Smooth muscle cell (in vitro differentiated cells): ENCODE data around the gene FPR2. TPM values are rescaled to one million over a fixed set of nuclear protein-coding genes. Genes with fewer than 3 reads are reported as not detected.
A peak's percentile ranks its signal among the peaks of the same experiment; 100 is the strongest.

Experiments used
- DNase-seq: peaks from one replicate; lab custom pipeline; 2025; ENCODE audit not compliant: unreplicated experiment; lab: John Stamatoyannopoulos, UW
- H2AFZ ChIP-seq: fragments of 200-600 bp; sonication (generic); 2 replicates; pipeline ENCODE4 v1.6.0; 2016; ENCODE audit warnings: antibody characterized with exemption, low read depth, mild to moderate bottlenecking
- H3F3A ChIP-seq: fragments of 200-600 bp; sonication (generic); 2 replicates; pipeline ENCODE4 v1.6.0; 2017; ENCODE audit warnings: antibody characterized with exemption, low read depth
- H3K27ac ChIP-seq: fragments of 200-600 bp; sonication (generic); 2 replicates; pipeline ENCODE4 v1.5.1; 2016; ENCODE audit warnings: low read depth, mild to moderate bottlenecking
- H3K27me3 ChIP-seq: fragments of 200-600 bp; sonication (generic); 2 replicates; pipeline ENCODE4 v1.6.1; 2016; ENCODE audit warnings: low read depth, mild to moderate bottlenecking
- H3K36me3 ChIP-seq: fragments of 200-600 bp; sonication (generic); 2 replicates; pipeline ENCODE4 v1.5.1; 2016; ENCODE audit warnings: low read depth
- H3K4me1 ChIP-seq: fragments of 200-600 bp; sonication (generic); 2 replicates; pipeline ENCODE4 v1.5.1; 2016; ENCODE audit warnings: low read depth
- H3K4me2 ChIP-seq: fragments of 200-600 bp; sonication (generic); 2 replicates; pipeline ENCODE4 v1.6.0; 2016; ENCODE audit warnings: mild to moderate bottlenecking
- H3K4me3 ChIP-seq: fragments of 200-600 bp; sonication (generic); 2 replicates; pipeline ENCODE4 v1.5.1; 2016; ENCODE audit warnings: mild to moderate bottlenecking
- H3K79me2 ChIP-seq: fragments of 200-600 bp; sonication (generic); 2 replicates; pipeline ENCODE4 v1.6.0; 2016; ENCODE audit warnings: low read depth, mild to moderate bottlenecking
- H3K9ac ChIP-seq: fragments of 200-600 bp; sonication (generic); 2 replicates; pipeline ENCODE4 v1.6.0; 2016; ENCODE audit warnings: low read depth
- H3K9me3 ChIP-seq: fragments of 200-600 bp; sonication (generic); replicated peaks from 2 replicates; pipeline ENCODE4 v1.5.1; 2016; ENCODE audit warnings: low read depth
- H4K20me1 ChIP-seq: fragments of 200-600 bp; sonication (generic); 2 replicates; pipeline ENCODE4 v1.6.0; 2016; ENCODE audit warnings: low read depth
- CTCF ChIP-seq: fragments of 200-600 bp; sonication (generic); IDR thresholded peaks from 2 replicates; pipeline ENCODE4 v1.5.1; 2017; ENCODE audit warnings: borderline replicate concordance, mild to moderate bottlenecking, antibody characterized with exemption; ENCODE audit not compliant: insufficient read depth, poor library complexity, severe bottlenecking
- WGBS: methylation state at CpG from one replicate; pipeline ENCODE4 v1.1.7; 2016; ENCODE audit warnings: low lambda C conversion rate; 5-methylcytosine and 5-hydroxymethylcytosine counted together
- polyA plus RNA-seq: library from polyadenylated mRNA; unstranded; fragments of >200 nt; fragmentation: Nextera tagmentation; extraction: Ambion mirVana; gene quantifications from 2 replicates; pipeline ENCODE4 v1.2.1, GENCODE V29; 2016
- total RNA-seq: library from RNA; depleted of rRNA; stranded (reverse); fragments of >200 nt; gene quantifications from 2 replicates; pipeline ENCODE4 v1.2.3, GENCODE V29; 2014

FPR2 gene
- total and polyA plus RNA-seq, 2 experiments from 2014 or later = not detected

GRCh38 chr19:51742789-51743188, 18.2 kb upstream of the FPR2 start:
- 60% methylated on average over 6 of the region's 6 CpGs for WGBS
- H3K27me3 ChIP-seq = no peaks in the 10 kb centered on the region
- no peaks in the 10 kb centered on the region for H3K79me2 ChIP-seq
- no peaks in the 10 kb centered on the region for H3K36me3 ChIP-seq
- H3K27ac ChIP-seq = peak overlapping the region; percentile 74
- H2AFZ ChIP-seq = no peak overlapping the region
- no peak overlapping the region for H3K4me3 ChIP-seq
- H3K9ac ChIP-seq = no peak overlapping the region
- no peak for TF ChIP-seq CTCF
- no peaks in the 10 kb centered on the region for H3K9me3 ChIP-seq
- no peaks in the 10 kb centered on the region for H3K4me1 ChIP-seq
- H3K4me2 ChIP-seq = no peak overlapping the region
- DNase-seq = no peak
- no peaks in the 10 kb centered on the region for H3F3A ChIP-seq
- H4K20me1 ChIP-seq = no peaks in the 10 kb centered on the region

- WGBS = 75% methylated on average over 3 of the region's 3 CpGs
- Histone ChIP-seq H3K36me3 (no peaks in the 10 kb centered on the region), H3K9me3 (no peaks in the 10 kb centered on the region), H2AFZ (no peak overlapping the region), H3K27me3 (no peaks in the 10 kb centered on the region), H4K20me1 (no peaks in the 10 kb centered on the region), H3K4me2 (no peak overlapping the region), H3K27ac (peak overlapping the region; percentile 74), H3K4me1 (no peaks in the 10 kb centered on the region), H3K79me2 (no peaks in the 10 kb centered on the region), H3F3A (no peaks in the 10 kb centered on the region), H3K9ac (no peak overlapping the region), H3K4me3 (no peak overlapping the region)
- DNase-seq = no peak
- no peak for TF ChIP-seq CTCF
Measured at GRCh38 chr19:51743405-51743804, 17.6 kb upstream of the FPR2 start.

GRCh38 chr19:51746731-51747130, 14.2 kb upstream of the FPR2 start:
- Histone ChIP-seq H2AFZ (no peak overlapping the region), H3K79me2 (no peaks in the 10 kb centered on the region), H3K27ac (no peak overlapping the region), H3K4me1 (no peaks in the 10 kb centered on the region), H3K4me2 (no peak overlapping the region), H3K4me3 (no peak overlapping the region), H3F3A (no peaks in the 10 kb centered on the region), H3K27me3 (no peaks in the 10 kb centered on the region), H3K36me3 (no peaks in the 10 kb centered on the region), H3K9me3 (no peaks in the 10 kb centered on the region), H4K20me1 (no peaks in the 10 kb centered on the region), H3K9ac (no peak overlapping the region)
- no peak for DNase-seq
- WGBS = 81% methylated on average over 7 of the region's 7 CpGs
- TF ChIP-seq CTCF = no peak

- WGBS = 56% methylated on average over 4 of the region's 4 CpGs
- no peaks in the 10 kb centered on the region for H3K36me3 ChIP-seq
- no peak overlapping the region for H3K4me3 ChIP-seq
- H4K20me1 ChIP-seq = no peaks in the 10 kb centered on the region
- no peaks in the 10 kb centered on the region for H3K79me2 ChIP-seq
- H3K4me1 ChIP-seq = no peaks in the 10 kb centered on the region
- no peak overlapping the region for H3K27ac ChIP-seq
- no peak for TF ChIP-seq CTCF
- no peak overlapping the region for H2AFZ ChIP-seq
- no peaks in the 10 kb centered on the region for H3K9me3 ChIP-seq
- H3F3A ChIP-seq = no peaks in the 10 kb centered on the region
- H3K9ac ChIP-seq = no peak overlapping the region
- no peak overlapping the region for H3K4me2 ChIP-seq
- H3K27me3 ChIP-seq = no peaks in the 10 kb centered on the region
- no peak for DNase-seq
Measured at GRCh38 chr19:51749979-51750378, 11.0 kb upstream of the FPR2 start.
